HFFc6 (cell line): ENCODE data around the gene CSRNP3. TPM values are rescaled to one million over a fixed set of nuclear protein-coding genes. Genes with fewer than 3 reads are reported as not detected.
A peak's percentile ranks its signal among the peaks of the same experiment; 100 is the strongest.

Experiments
- DNase-seq: peaks from one replicate; pipeline ENCODE4 v3.0.0-alpha.2; 2018
- H3K27ac Mint-ChIP-seq: 2 replicates; pipeline ENCODE4 v1.8.0; 2020; ENCODE audit warnings: mild to moderate bottlenecking, mixed read lengths
- H3K27me3 Mint-ChIP-seq: 2 replicates; pipeline ENCODE4 v1.8.0; 2021; ENCODE audit warnings: mild to moderate bottlenecking, moderate library complexity, mixed read lengths; ENCODE audit not compliant: insufficient read depth
- H3K36me3 Mint-ChIP-seq: 2 replicates; pipeline ENCODE4 v1.8.0; 2021; ENCODE audit warnings: low read depth, mixed read lengths
- H3K4me1 Mint-ChIP-seq: 2 replicates; pipeline ENCODE4 v1.8.0; 2020; ENCODE audit warnings: low read depth, mixed read lengths
- H3K4me3 Mint-ChIP-seq: 2 replicates; pipeline ENCODE4 v1.8.0; 2020; ENCODE audit warnings: mild to moderate bottlenecking, moderate library complexity, mixed read lengths
- H3K9me3 Mint-ChIP-seq: 2 replicates; pipeline ENCODE4 v1.8.0; 2020; ENCODE audit warnings: mild to moderate bottlenecking, mixed read lengths
- total RNA-seq, 6 experiments: library from RNA; stranded (reverse); fragmentation: NEBNext Ultra II Directional; extraction: Animal tissue kit (Norgen Biotek cat#: 25700); gene quantifications; 2 replicates in 1 of 6; 3 replicates in 5 of 6; pipeline ENCODE4 v1.2.3, GENCODE V29; 2021
- TF ChIP-seq, protein P1 (sequence below): fragments of 200-600 bp; sonication (generic); IDR thresholded peaks from 2 replicates; pipeline ENCODE4 v1.5.0; 2021; ENCODE audit warnings: antibody characterized with exemption, mild to moderate bottlenecking

Gene CSRNP3
- total RNA-seq, 6 experiments from 2014 or later: 0.02 to 0.79 (median 0.31) TPM; not detected in 2

DNA sequence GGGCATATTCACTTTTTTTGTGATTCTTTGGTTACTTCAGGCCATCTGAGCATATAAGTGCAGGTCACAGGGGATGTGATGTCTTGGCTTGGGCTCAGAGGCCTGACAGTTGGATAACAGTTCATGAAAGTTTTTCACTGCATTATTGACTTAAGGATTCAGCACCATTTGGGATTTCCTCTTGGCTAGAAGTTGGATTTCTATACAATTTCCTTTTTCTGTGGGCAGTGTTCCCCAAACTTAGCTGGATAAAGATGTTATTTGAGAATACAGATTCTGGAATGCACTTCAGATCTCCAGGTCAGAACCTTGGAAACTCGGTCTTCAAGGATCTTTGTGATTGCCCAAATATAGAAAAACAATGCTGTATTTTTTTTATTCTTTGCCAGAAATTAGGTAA lies 246.6 kb downstream of the CSRNP3 start:
- H3K4me3 Mint-ChIP-seq: no peak overlapping the region
- H3K9me3 Mint-ChIP-seq: no peaks in the 10 kb centered on the region
- peaks cover 3% of the 10 kb centered on the region; the same call in 1 of the 2 replicates for H3K27me3 Mint-ChIP-seq
- no peak for DNase-seq
- H3K36me3 Mint-ChIP-seq: no peaks in the 10 kb centered on the region
- H3K27ac Mint-ChIP-seq: no peak overlapping the region
- TF ChIP-seq, protein P1, sequence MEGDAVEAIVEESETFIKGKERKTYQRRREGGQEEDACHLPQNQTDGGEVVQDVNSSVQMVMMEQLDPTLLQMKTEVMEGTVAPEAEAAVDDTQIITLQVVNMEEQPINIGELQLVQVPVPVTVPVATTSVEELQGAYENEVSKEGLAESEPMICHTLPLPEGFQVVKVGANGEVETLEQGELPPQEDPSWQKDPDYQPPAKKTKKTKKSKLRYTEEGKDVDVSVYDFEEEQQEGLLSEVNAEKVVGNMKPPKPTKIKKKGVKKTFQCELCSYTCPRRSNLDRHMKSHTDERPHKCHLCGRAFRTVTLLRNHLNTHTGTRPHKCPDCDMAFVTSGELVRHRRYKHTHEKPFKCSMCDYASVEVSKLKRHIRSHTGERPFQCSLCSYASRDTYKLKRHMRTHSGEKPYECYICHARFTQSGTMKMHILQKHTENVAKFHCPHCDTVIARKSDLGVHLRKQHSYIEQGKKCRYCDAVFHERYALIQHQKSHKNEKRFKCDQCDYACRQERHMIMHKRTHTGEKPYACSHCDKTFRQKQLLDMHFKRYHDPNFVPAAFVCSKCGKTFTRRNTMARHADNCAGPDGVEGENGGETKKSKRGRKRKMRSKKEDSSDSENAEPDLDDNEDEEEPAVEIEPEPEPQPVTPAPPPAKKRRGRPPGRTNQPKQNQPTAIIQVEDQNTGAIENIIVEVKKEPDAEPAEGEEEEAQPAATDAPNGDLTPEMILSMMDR: no peak
- peaks cover 14% of the 10 kb centered on the region for H3K4me1 Mint-ChIP-seq

DNA sequence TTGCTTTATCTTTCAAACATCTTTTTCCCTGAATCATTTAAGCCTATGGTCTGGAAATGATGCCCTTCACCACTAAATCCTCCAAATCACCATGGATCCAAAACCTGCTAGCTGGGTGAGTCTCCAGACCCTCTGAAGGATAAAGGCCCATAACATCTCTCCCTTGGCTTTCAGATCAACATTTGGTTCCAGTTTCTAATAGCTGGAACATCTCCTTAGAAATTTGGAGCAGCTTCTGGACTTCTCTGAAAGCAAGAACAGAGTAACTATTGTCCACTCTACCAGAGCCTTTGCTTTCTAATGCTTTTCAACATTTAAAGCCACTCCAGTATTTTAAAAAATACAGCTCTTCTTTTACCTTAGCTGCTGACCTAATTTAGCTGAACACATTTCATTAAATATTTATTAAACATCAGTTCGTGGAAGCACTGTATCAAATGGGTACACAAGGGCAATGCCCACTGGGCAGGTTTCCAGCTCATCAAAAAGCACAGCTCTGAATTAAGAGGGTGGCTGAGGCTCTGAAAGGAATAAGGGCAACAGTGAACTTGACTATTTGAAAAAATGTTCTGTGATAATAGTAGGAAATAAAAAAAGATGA lies 249.2 kb downstream of the CSRNP3 start:
- H3K4me1 Mint-ChIP-seq: peaks cover 18% of the 10 kb centered on the region
- H3K4me3 Mint-ChIP-seq: no peak overlapping the region
- H3K9me3 Mint-ChIP-seq: peaks cover 2% of the 10 kb centered on the region; the same call in 1 of the 2 replicates
- H3K27me3 Mint-ChIP-seq: peaks cover 3% of the 10 kb centered on the region; the same call in 1 of the 2 replicates
- no peak for DNase-seq
- no peaks in the 10 kb centered on the region for H3K36me3 Mint-ChIP-seq
- H3K27ac Mint-ChIP-seq: no peak overlapping the region
- TF ChIP-seq, protein P1: no peak

DNA sequence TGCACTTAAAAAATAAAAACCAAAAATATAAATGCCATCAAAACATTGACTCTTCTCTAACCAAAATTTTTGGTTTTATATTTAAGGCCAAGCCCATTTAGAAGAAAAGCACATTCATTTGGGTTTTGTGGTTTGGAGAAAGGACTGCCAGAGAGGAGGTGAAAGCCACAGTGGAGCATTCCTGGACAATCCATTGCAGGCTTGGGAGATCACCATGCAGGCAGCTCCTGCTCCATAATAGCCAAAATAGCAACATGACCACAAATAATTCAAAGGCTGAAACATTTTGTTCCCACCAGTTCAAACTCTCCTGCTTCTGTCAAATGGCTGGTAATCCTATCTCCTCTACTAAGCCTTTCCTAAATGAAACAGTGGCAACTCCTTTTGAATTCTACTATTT lies 251.0 kb downstream of the CSRNP3 start:
- H3K4me3 Mint-ChIP-seq: no peak overlapping the region; the same call in 1 of the 2 replicates
- no peaks in the 10 kb centered on the region for H3K36me3 Mint-ChIP-seq
- peaks cover 2% of the 10 kb centered on the region; the same call in 1 of the 2 replicates for H3K27me3 Mint-ChIP-seq
- H3K9me3 Mint-ChIP-seq: peaks cover 4% of the 10 kb centered on the region; the same call in 1 of the 2 replicates
- peaks cover 29% of the 10 kb centered on the region for H3K4me1 Mint-ChIP-seq
- DNase-seq: peak; percentile 56
- H3K27ac Mint-ChIP-seq: no peak overlapping the region; the same call in 1 of the 2 replicates
- TF ChIP-seq, protein P1: no peak

DNA sequence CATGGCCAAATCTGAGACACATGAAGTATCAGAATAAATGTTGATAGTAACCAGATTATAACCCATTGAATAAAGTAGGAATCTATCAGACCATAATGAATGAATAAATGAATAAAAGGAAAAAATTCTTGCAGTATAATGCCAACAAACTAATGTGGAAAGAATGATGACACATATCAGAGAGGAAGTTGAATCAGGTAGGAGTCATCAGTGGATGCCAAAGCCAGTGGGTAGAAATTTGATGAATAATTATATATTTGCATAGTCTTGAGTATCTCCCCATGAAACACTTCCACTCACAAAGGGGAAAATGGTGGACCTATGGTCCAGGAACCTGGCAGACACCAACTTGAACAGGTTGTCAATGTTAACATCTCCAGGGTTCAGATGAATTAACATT lies 255.9 kb downstream of the CSRNP3 start:
- Mint-ChIP-seq H3K27ac (peak overlapping the region; percentile 42; the same call in 1 of the 2 replicates), H3K36me3 (peaks cover 9% of the 10 kb centered on the region), H3K27me3 (no peaks in the 10 kb centered on the region), H3K9me3 (peaks cover 14% of the 10 kb centered on the region; the same call in 1 of the 2 replicates), H3K4me1 (peaks cover 31% of the 10 kb centered on the region), H3K4me3 (no peak overlapping the region)
- TF ChIP-seq, protein P1: no peak
- peak; percentile 56 for DNase-seq

Other genes starting within 250 kb of the CSRNP3 start
- gene SCN2A, start 230.3 kb upstream of the CSRNP3 start, total RNA-seq: under 1 TPM; 0.14 to 0.94 (median 0.67) TPM